HepG2 (cell line): ENCODE results near the gene CRYBA1. TPM values are rescaled to one million over a fixed set of nuclear protein-coding genes. Genes with fewer than 3 reads are reported as not detected.

Experiments
- CENPBD1 ChIP-seq: sonication (generic); formaldehyde crosslinking; IDR thresholded peaks from 2 replicates; pipeline ENCODE4 v1.8.0; 2022; ENCODE audit warnings: missing genetic modification reagents, low read depth, mild to moderate bottlenecking, borderline replicate concordance
- HNRNPH1 ChIP-seq: fragments of 200-400 bp; formaldehyde crosslinking; optimal IDR thresholded peaks from 2 replicates; pipeline ENCODE3; 2017; ENCODE audit warnings: mild to moderate bottlenecking, low read depth, low read length
- MAFG ChIP-seq: sonication (generic); formaldehyde crosslinking; IDR thresholded peaks from 2 replicates; pipeline ENCODE4 v1.5.1; 2020; ENCODE audit warnings: mild to moderate bottlenecking, missing genetic modification reagents
- MED1 ChIP-seq: sonication (generic); formaldehyde crosslinking; IDR thresholded peaks from 2 replicates; pipeline ENCODE4 v1.4.0; 2020; ENCODE audit warnings: missing genetic modification reagents
- MLXIP ChIP-seq: sonication (generic); formaldehyde crosslinking; IDR thresholded peaks from 2 replicates; pipeline ENCODE4 v1.9.0; 2021; ENCODE audit warnings: missing genetic modification reagents, borderline replicate concordance
- RCOR2 ChIP-seq: IDR thresholded peaks from 2 replicates; pipeline ENCODE4 v1.6.1; 2016; ENCODE audit warnings: missing biosample characterization, missing genetic modification reagents
- SMARCE1 ChIP-seq: fragments of 450-650 bp; IDR thresholded peaks from 2 replicates; pipeline ENCODE4 v1.6.1; 2017; ENCODE audit warnings: borderline replicate concordance
- TIGD3 ChIP-seq: sonication (generic); formaldehyde crosslinking; IDR thresholded peaks from 2 replicates; pipeline ENCODE4 v1.5.1; 2020; ENCODE audit warnings: mild to moderate bottlenecking, missing genetic modification reagents, borderline replicate concordance
- ZBTB25 ChIP-seq: IDR thresholded peaks from 2 replicates; pipeline ENCODE4 v1.6.1; 2018; ENCODE audit warnings: missing genetic modification reagents
- ZBTB39 ChIP-seq: sonication (generic); formaldehyde crosslinking; IDR thresholded peaks from 2 replicates; pipeline ENCODE4 v1.5.0; 2020; ENCODE audit warnings: missing genetic modification reagents
- ZHX1 ChIP-seq: sonication (generic); formaldehyde crosslinking; IDR thresholded peaks from 2 replicates; pipeline ENCODE4 v1.8.1; 2022; ENCODE audit warnings: low read depth, mild to moderate bottlenecking, missing genetic modification reagents
- ZNF484 ChIP-seq: sonication (generic); formaldehyde crosslinking; IDR thresholded peaks from 2 replicates; pipeline ENCODE4 v1.5.1; 2020; ENCODE audit warnings: mild to moderate bottlenecking, low read depth, missing genetic modification reagents, borderline replicate concordance
- ZNF496 ChIP-seq: sonication (generic); formaldehyde crosslinking; IDR thresholded peaks from 2 replicates; pipeline ENCODE4 v1.8.1; 2023; ENCODE audit warnings: mild to moderate bottlenecking, moderate library complexity, missing genetic modification reagents; ENCODE audit not compliant: insufficient replicate concordance
- ZNF639 ChIP-seq: conservative IDR thresholded peaks from 2 replicates; pipeline ENCODE4 v1.6.1; 2018; ENCODE audit warnings: missing genetic modification reagents
- ZNF749 ChIP-seq: sonication (generic); formaldehyde crosslinking; IDR thresholded peaks from 2 replicates; pipeline ENCODE4 v1.8.0; 2022; ENCODE audit warnings: mild to moderate bottlenecking, missing genetic modification reagents, moderate library complexity, borderline replicate concordance
- ZZZ3 ChIP-seq: sonication (generic); formaldehyde crosslinking; IDR thresholded peaks from 2 replicates; pipeline ENCODE4 v1.4.0; 2020; ENCODE audit warnings: missing genetic modification reagents, mild to moderate bottlenecking, borderline replicate concordance
- polyA plus RNA-seq, 8 experiments: library from polyadenylated mRNA; depleted of rRNA in 3 of 8; stranded (reverse) in 7 of 8; unstranded in 1 of 8; fragments of >200 nt; fragmentation: Illumina TruSeq in 4 of 8; extraction: Trizol in 4 of 8; gene quantifications; 2 replicates each; pipeline versions ENCODE4 v1.2.1 to v1.2.3, GENCODE V29; 2011 to 2016; ENCODE audit warnings: low read depth in 4 of 8, missing spikeins in 1 of 8, mixed read lengths in 1 of 8; ENCODE audit not compliant: insufficient read depth in 1 of 8
- total RNA-seq, 5 experiments: library from RNA; depleted of rRNA; stranded (reverse); fragments of >200 nt; fragmentation: Illumina TruSeq; extraction: Trizol; gene quantifications; 2 replicates each; pipeline ENCODE4 v1.2.3, GENCODE V29; 2016; ENCODE audit warnings: low read depth in 1 of 5

CRYBA1 gene
- total and polyA plus RNA-seq, 2 of the 13 experiments (the other 11 are each of a cell fraction or from before 2014, with no cell fraction given) = not detected

- TF ChIP-seq ZBTB39 (CRISPR knock-in tag) (no peak), RCOR2 (CRISPR knock-in tag) (no peak), SMARCE1 (no peak), MLXIP (CRISPR knock-in tag) (no peak), ZNF496 (no peak), ZNF484 (CRISPR knock-in tag) (no peak), HNRNPH1 (no peak), ZBTB25 (no peak), MED1 (CRISPR knock-in tag) (peak; percentile 44; the same call in 1 of the 2 replicates), ZZZ3 (CRISPR knock-in tag) (no peak), ZHX1 (CRISPR knock-in tag) (no peak), ZNF749 (CRISPR knock-in tag) (no peak), TIGD3 (CRISPR knock-in tag) (no peak), MAFG (CRISPR knock-in tag) (no peak), ZNF639 (CRISPR knock-in tag) (no peak), CENPBD1 (0 out of 2 replicates have a peak, but pooled peaks have one; percentile 40)
Observed at GRCh38 chr17:29219378-29220047, 27.1 kb upstream of the CRYBA1 start (continued).
